Colonic mucosa (tissue), 4 donors: ENCODE measurements around the gene NINJ1. TPM values are rescaled to one million over a fixed set of nuclear protein-coding genes. Genes with fewer than 3 reads are reported as not detected.

Experiments used
- DNase-seq: peaks from one replicate; pipeline ENCODE4 v3.0.0-alpha.2; 2020
- H3K27ac ChIP-seq: fragments of 200-600 bp; one replicate; pipeline ENCODE4 v1.8.0; 2021
- H3K27me3 ChIP-seq: fragments of 200-600 bp; one replicate; pipeline ENCODE4 v1.8.0; 2021
- H3K36me3 ChIP-seq: fragments of 200-600 bp; one replicate; pipeline ENCODE4 v1.8.0; 2021
- H3K4me1 ChIP-seq: fragments of 200-600 bp; one replicate; pipeline ENCODE4 v1.8.0; 2021; ENCODE audit warnings: mild to moderate bottlenecking
- H3K4me3 ChIP-seq: fragments of 200-600 bp; one replicate; pipeline ENCODE4 v1.8.0; 2021
- H3K9ac ChIP-seq, 2 donors: one replicate each; pipeline ENCODE4 v1.7.0; 2013; ENCODE audit warnings: control low read depth in 2 of 2, low read depth in 2 of 2, low read length in 2 of 2
- H3K9me3 ChIP-seq: fragments of 200-600 bp; one replicate; pipeline ENCODE4 v1.8.0; 2021
- intact Hi-C: fragments of 100-400 bp; cut with DNase I; formaldehyde crosslinking; loops from one replicate; pipeline ENCODE4 v1.14.1; 2022
- total RNA-seq, 2 donors: library from RNA; stranded (reverse); fragmentation: NEBNext Ultra II Directional in 1 of 2; extraction: Animal tissue kit (Norgen Biotek cat#: 25700) in 1 of 2; gene quantifications; one replicate each; pipeline ENCODE4 v1.2.1, GENCODE V29; 2021
- TF ChIP-seq, protein P1 (sequence below): fragments of 200-600 bp; IDR thresholded peaks from one replicate; pipeline ENCODE4 v1.8.0; 2022; ENCODE audit warnings: antibody characterized with exemption, mild to moderate bottlenecking
- donor health status: healthy.
- donor health status: DM: no; HTN: no; CAD: no.
- donor health status: DM: no; HTN: no; CAD: no.

NINJ1 gene
- total RNA-seq, 2 donors from 2014 or later = 24.5 to 29.4 TPM

GRCh38 chr9:93126825-93127368 is 7.2 kb downstream of the NINJ1 start:
- no peak for DNase-seq
- Histone ChIP-seq H3K4me1 (peaks cover 9% of the 10 kb centered on the region), H3K36me3 (no peaks in the 10 kb centered on the region), H3K4me3 (no peak overlapping the region), H3K9me3 (no peaks in the 10 kb centered on the region), H3K9ac (peak overlapping the region in 1 of 2 donors; percentile 26), H3K27me3 (no peaks in the 10 kb centered on the region), H3K27ac (peak overlapping the region; percentile 44)
- intact Hi-C loops = no loop called here
- TF ChIP-seq, protein P1, sequence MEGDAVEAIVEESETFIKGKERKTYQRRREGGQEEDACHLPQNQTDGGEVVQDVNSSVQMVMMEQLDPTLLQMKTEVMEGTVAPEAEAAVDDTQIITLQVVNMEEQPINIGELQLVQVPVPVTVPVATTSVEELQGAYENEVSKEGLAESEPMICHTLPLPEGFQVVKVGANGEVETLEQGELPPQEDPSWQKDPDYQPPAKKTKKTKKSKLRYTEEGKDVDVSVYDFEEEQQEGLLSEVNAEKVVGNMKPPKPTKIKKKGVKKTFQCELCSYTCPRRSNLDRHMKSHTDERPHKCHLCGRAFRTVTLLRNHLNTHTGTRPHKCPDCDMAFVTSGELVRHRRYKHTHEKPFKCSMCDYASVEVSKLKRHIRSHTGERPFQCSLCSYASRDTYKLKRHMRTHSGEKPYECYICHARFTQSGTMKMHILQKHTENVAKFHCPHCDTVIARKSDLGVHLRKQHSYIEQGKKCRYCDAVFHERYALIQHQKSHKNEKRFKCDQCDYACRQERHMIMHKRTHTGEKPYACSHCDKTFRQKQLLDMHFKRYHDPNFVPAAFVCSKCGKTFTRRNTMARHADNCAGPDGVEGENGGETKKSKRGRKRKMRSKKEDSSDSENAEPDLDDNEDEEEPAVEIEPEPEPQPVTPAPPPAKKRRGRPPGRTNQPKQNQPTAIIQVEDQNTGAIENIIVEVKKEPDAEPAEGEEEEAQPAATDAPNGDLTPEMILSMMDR = no peak

- intact Hi-C loops = no loop called here
- Histone ChIP-seq H3K36me3 (no peaks in the 10 kb centered on the region), H3K27me3 (no peaks in the 10 kb centered on the region), H3K4me3 (no peak overlapping the region), H3K9ac (no peak overlapping the region), H3K27ac (peak overlapping the region; percentile 44), H3K4me1 (peaks cover 9% of the 10 kb centered on the region), H3K9me3 (no peaks in the 10 kb centered on the region)
- no peak for DNase-seq
- TF ChIP-seq, protein P1 = no peak
These were observed 7.8 kb downstream of the NINJ1 start for GRCh38 chr9:93126151-93126781.

DNA sequence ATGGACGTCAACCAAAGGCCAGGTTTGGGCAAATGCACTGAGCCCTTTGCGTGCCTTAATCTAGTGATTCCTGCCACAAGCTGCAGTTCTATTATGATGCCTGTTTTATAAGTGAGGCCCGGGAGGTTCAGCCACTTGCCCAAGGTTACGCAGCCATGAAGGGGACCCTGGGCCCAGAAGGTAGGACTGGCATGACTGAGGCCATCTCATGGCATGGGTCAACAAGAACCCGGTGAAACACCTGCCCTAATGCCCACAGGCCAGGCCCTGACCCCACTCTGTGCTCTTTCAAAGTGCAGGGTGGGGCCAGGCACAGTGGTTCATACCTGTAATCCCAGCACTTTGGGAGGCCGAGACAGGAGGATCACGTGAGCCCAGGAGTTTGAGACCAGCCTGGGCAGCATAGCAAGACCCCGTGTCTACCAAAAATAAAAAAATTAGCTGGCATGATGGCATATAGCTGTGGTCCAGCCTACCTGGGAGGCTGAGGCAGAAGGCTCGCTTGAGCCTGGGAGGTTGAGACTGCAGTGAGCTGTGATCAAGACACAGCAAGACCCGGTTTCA is 8.6 kb downstream of the NINJ1 start:
- no peaks in the 10 kb centered on the region for H3K27me3 ChIP-seq
- H3K9ac ChIP-seq = no peak overlapping the region
- H3K36me3 ChIP-seq = no peaks in the 10 kb centered on the region
- no peak overlapping the region for H3K27ac ChIP-seq
- TF ChIP-seq, protein P1 = no peak
- no peak overlapping the region for H3K4me3 ChIP-seq
- no peak for DNase-seq
- H3K4me1 ChIP-seq = peaks cover 6% of the 10 kb centered on the region
- no peaks in the 10 kb centered on the region for H3K9me3 ChIP-seq
- intact Hi-C loops = no loop called here

DNA sequence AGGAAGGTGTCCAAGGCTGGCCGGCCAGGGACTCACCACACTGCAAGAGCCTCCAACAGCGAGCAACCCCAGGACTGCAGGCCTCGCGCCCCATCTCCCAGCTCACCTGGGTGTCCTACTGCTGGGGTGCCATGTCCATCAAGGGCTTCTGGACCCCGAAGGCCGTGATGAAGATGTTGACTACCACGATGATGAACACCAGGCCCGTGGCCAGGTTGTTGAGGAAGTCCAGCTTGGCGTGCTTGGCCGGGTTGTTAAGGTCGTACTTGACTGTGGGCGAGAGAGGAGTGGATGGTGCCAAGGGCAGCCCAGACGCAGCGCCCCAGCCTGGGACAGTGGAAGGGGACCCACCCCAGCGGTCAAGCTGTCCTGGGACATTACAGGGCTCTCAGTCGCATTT is 9.3 kb downstream of the NINJ1 start:
- Histone ChIP-seq H3K27me3 (no peaks in the 10 kb centered on the region), H3K36me3 (no peaks in the 10 kb centered on the region), H3K4me1 (peaks cover 10% of the 10 kb centered on the region), H3K9ac (no peak overlapping the region), H3K9me3 (no peaks in the 10 kb centered on the region), H3K27ac (no peak overlapping the region), H3K4me3 (no peak overlapping the region)
- DNase-seq = no peak
- TF ChIP-seq, protein P1 = no peak
- intact Hi-C loops = no loop called here

DNA sequence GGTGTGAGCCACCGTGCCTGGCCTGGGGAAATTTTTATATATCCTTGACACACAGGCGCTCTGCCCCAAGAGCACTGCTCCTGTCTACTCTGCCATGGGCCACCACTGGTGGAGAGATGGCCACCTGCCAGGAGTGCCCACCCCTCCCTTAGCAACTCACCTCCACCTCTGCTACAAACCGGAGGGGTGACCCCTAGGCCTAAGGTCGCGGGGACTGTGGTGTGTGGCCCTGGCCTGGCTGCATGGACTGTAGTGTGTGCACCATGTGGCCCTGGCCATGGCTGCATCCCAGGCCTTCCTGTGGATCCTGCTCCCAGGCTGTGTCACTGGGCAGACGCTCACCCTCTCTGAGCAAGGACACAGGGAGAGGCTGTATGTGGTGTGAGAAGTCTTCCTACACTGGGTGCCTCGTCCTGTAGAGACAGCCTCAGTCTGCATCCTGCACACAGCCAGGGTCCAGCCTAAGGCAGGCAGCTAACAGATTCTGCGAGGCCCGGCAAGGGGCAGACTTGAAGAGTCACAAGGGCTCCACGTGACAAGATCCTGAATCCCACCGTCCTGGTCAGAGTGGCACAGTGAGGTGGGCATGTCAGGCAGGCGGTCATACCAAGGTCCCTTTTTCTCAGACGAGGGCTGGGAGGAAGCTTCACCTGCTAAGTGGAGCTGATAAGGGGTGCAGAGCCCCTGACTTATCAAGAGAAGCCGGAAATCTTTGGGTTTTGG is 10.3 kb downstream of the NINJ1 start:
- Histone ChIP-seq H3K9ac (no peak overlapping the region), H3K27ac (no peak overlapping the region), H3K4me1 (peaks cover 10% of the 10 kb centered on the region), H3K4me3 (no peak overlapping the region), H3K36me3 (no peaks in the 10 kb centered on the region), H3K9me3 (no peaks in the 10 kb centered on the region), H3K27me3 (no peaks in the 10 kb centered on the region)
- TF ChIP-seq, protein P1 = no peak
- intact Hi-C loops = no loop called here
- no peak for DNase-seq
